ENCODE measurements around the gene PDCD1. TPM values are rescaled to one million over a fixed set of nuclear protein-coding genes. Genes with fewer than 3 reads are reported as not detected.

PDCD1 gene
- polyA plus RNA-seq, 3 donors, result 0.11 to 0.27 TPM; not detected in 1

GRCh38 chr2:241857572-241858121 is 1.0 kb downstream of the PDCD1 start:
- no peak for DNase-seq (ENCODE audit: extremely low read depth in 1 of 11, low read depth in 9 of 11, low spot score in 4 of 11)

- DNase-seq (ENCODE audit: extremely low read depth in 1 of 11, low read depth in 9 of 11, low spot score in 4 of 11), result no peak
These were observed 1.6 kb downstream of the PDCD1 start for GRCh38 chr2:241857041-241857541.

GRCh38 chr2:241855888-241856422 is 2.7 kb downstream of the PDCD1 start:
- DNase-seq (ENCODE audit: extremely low read depth in 1 of 11, low read depth in 9 of 11, low spot score in 4 of 11), result no peak

- DNase-seq (ENCODE audit: extremely low read depth in 1 of 11, low read depth in 9 of 11, low spot score in 4 of 11), result no peak
These were observed 3.3 kb downstream of the PDCD1 start for GRCh38 chr2:241855245-241855887.

- DNase-seq (ENCODE audit: extremely low read depth in 1 of 11, low read depth in 9 of 11, low spot score in 4 of 11), result no peak
These were observed 4.1 kb downstream of the PDCD1 start for GRCh38 chr2:241854342-241855244.

- DNase-seq (ENCODE audit: extremely low read depth in 1 of 11, low read depth in 9 of 11, low spot score in 4 of 11), result no peak
These were observed 4.9 kb downstream of the PDCD1 start for GRCh38 chr2:241853651-241854341.

GRCh38 chr2:241852981-241853631 is 5.6 kb downstream of the PDCD1 start:
- no peak for DNase-seq (ENCODE audit: extremely low read depth in 1 of 11, low read depth in 9 of 11, low spot score in 4 of 11)

- DNase-seq (ENCODE audit: extremely low read depth in 1 of 11, low read depth in 9 of 11, low spot score in 4 of 11), result no peak
These were observed 6.3 kb downstream of the PDCD1 start for GRCh38 chr2:241852116-241852980.

- no peak for DNase-seq (ENCODE audit: extremely low read depth in 1 of 11, low read depth in 9 of 11, low spot score in 4 of 11)
These were observed 7.2 kb downstream of the PDCD1 start for GRCh38 chr2:241851325-241852115.

GRCh38 chr2:241850544-241851324 is 8.0 kb downstream of the PDCD1 start:
- no peak for DNase-seq (ENCODE audit: extremely low read depth in 1 of 11, low read depth in 9 of 11, low spot score in 4 of 11)

- DNase-seq (ENCODE audit: extremely low read depth in 1 of 11, low read depth in 9 of 11, low spot score in 4 of 11), result no peak
These were observed 8.8 kb downstream of the PDCD1 start for GRCh38 chr2:241849616-241850543.

- no peak for DNase-seq (ENCODE audit: extremely low read depth in 1 of 11, low read depth in 9 of 11, low spot score in 4 of 11)
These were observed 9.7 kb downstream of the PDCD1 start for GRCh38 chr2:241848761-241849615.

- no peak for DNase-seq (ENCODE audit: extremely low read depth in 1 of 11, low read depth in 9 of 11, low spot score in 4 of 11)
These were observed 12.3 kb downstream of the PDCD1 start for GRCh38 chr2:241846406-241846805.

GRCh38 chr2:241844831-241845578 is 13.7 kb downstream of the PDCD1 start:
- DNase-seq (ENCODE audit: extremely low read depth in 1 of 11, low read depth in 9 of 11, low spot score in 4 of 11), result no peak

All from renal cortex interstitium (tissue), 11 donors.